Lung (tissue), 12 donors: ENCODE results near the gene GLB1L2. TPM values are rescaled to one million over a fixed set of nuclear protein-coding genes. Genes with fewer than 3 reads are reported as not detected.

Source experiments
- ATAC-seq: fragments of 200-7000 bp; cut with Tn5 transposase; one replicate; pipeline ENCODE4 v1.9.1; 2020; ENCODE audit warnings: moderate number of reproducible peaks; ENCODE audit not compliant: insufficient read depth, low FRiP score
- DNase-seq, 3 donors: peaks; one replicate each; pipeline ENCODE4 v3.0.0-alpha.2; 2013 to 2017
- H3K27ac ChIP-seq, 2 donors: one replicate each; pipeline ENCODE4 v1.5.1; 2013; ENCODE audit warnings: mild to moderate bottlenecking in 2 of 2, moderate library complexity in 2 of 2, control low read depth in 1 of 2, inconsistent platforms in 1 of 2, low read depth in 1 of 2, low read length in 1 of 2
- H3K27me3 ChIP-seq, 3 donors: one replicate each; pipeline ENCODE4 v1.5.1; 2013; ENCODE audit warnings: low read length in 2 of 3; ENCODE audit not compliant: control insufficient read depth in 3 of 3, insufficient read depth in 3 of 3
- H3K36me3 ChIP-seq, 4 donors: one replicate each; pipeline ENCODE4 v1.5.1; 2013; ENCODE audit warnings: low read length in 4 of 4, mild to moderate bottlenecking in 1 of 4, moderate library complexity in 1 of 4; ENCODE audit not compliant: control insufficient read depth in 4 of 4, insufficient read depth in 4 of 4
- H3K4me1 ChIP-seq, 5 donors: one replicate each; pipeline ENCODE4 v1.5.1; 2013; ENCODE audit warnings: low read length in 5 of 5, mild to moderate bottlenecking in 2 of 5, moderate library complexity in 1 of 5; ENCODE audit not compliant: control insufficient read depth in 5 of 5, insufficient read depth in 5 of 5
- H3K4me3 ChIP-seq: one replicate; pipeline ENCODE4 v1.5.1; 2013; ENCODE audit warnings: mild to moderate bottlenecking, control low read depth, moderate library complexity
- H3K9ac ChIP-seq, 2 donors: one replicate each; pipeline ENCODE4 v1.5.1; 2013; ENCODE audit warnings: low read length in 2 of 2, control low read depth in 1 of 2; ENCODE audit not compliant: insufficient read depth in 1 of 2
- H3K9me3 ChIP-seq, 4 donors: one replicate each; pipeline ENCODE4 v1.5.1; 2013; ENCODE audit warnings: low read length in 3 of 4, mild to moderate bottlenecking in 1 of 4, moderate library complexity in 1 of 4; ENCODE audit not compliant: control insufficient read depth in 4 of 4, insufficient read depth in 3 of 4
- WGBS, 2 donors: extraction: QIAGEN DNeasy Blood & Tissue Kit; methylation state at CpG; one replicate each; pipeline ENCODE4 v1.1.7; 2013; 5-methylcytosine and 5-hydroxymethylcytosine counted together
- polyA plus RNA-seq, 2 donors: library from polyadenylated mRNA; stranded (reverse); fragments of 200-250 nt; gene quantifications; one replicate each; pipeline ENCODE4 v1.2.1, GENCODE V29; 2013
- total RNA-seq, 2 donors: library from RNA; depleted of rRNA in 1 of 2; stranded (reverse); fragments of >200 nt in 1 of 2; gene quantifications; one replicate each; pipeline ENCODE4 v1.2.1, GENCODE V29; 2014 to 2021
- TF ChIP-seq, protein P1 (sequence below): IDR thresholded peaks from 2 replicates; pipeline ENCODE4 v1.5.1; 2012; ENCODE audit warnings: mild to moderate bottlenecking; ENCODE audit errors: control extremely low read depth, extremely low read depth
- donor health status: control.
- donor health status: control.
- donor health status: Bipolar disorder and iron deficiency.
- donor health status: healthy.
- donor health status: DM: yes; HTN: yes; CAD: no.

GLB1L2 gene
- total and polyA plus RNA-seq, 4 donors, result 7.1 to 13.6 (median 9.3) TPM

- WGBS, 2 donors, result 92 to 94% methylated on average over 2 of the region's 2 CpGs
- ATAC-seq, result no peak
Observed at GRCh38 chr11:134352111-134352510, 20.3 kb downstream of the GLB1L2 start.

DNA sequence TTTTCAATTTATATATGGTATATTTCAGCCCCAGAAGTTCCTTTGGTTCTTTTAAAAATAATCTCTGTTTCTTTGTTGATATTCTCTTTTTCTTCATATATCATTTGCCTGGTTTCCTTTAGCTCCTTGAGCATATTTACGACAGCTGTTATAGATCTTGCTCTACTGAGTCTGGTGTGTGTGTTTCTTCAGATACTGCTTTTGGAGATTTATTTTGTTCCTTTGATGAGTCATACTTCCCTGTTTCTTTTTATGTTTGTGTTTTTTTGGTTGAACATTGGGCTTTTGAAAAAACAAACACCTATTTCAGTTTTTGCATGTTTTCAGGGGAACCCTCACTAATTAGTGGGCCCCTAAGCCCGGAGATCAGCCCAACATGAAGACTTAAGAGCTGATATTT, 23.3 kb downstream of the GLB1L2 start:
- no peak for DNase-seq
- Histone ChIP-seq H3K4me1 (no peaks in the 10 kb centered on the region), H3K9me3 (no peaks in the 10 kb centered on the region), H3K36me3 (no peaks in the 10 kb centered on the region), H3K27me3 (no peaks in the 10 kb centered on the region), H3K4me3 (no peak overlapping the region), H3K9ac (no peak overlapping the region), H3K27ac (no peak overlapping the region)
- no peak for ATAC-seq
- TF ChIP-seq, protein P1, sequence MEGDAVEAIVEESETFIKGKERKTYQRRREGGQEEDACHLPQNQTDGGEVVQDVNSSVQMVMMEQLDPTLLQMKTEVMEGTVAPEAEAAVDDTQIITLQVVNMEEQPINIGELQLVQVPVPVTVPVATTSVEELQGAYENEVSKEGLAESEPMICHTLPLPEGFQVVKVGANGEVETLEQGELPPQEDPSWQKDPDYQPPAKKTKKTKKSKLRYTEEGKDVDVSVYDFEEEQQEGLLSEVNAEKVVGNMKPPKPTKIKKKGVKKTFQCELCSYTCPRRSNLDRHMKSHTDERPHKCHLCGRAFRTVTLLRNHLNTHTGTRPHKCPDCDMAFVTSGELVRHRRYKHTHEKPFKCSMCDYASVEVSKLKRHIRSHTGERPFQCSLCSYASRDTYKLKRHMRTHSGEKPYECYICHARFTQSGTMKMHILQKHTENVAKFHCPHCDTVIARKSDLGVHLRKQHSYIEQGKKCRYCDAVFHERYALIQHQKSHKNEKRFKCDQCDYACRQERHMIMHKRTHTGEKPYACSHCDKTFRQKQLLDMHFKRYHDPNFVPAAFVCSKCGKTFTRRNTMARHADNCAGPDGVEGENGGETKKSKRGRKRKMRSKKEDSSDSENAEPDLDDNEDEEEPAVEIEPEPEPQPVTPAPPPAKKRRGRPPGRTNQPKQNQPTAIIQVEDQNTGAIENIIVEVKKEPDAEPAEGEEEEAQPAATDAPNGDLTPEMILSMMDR, result no peak
- WGBS, 2 donors, result 65 to 73% methylated on average over 2 of the region's 2 CpGs

More at GRCh38 chr11:134352111-134352510, 20.3 kb downstream of the GLB1L2 start:
- H3K27me3 ChIP-seq, result no peaks in the 10 kb centered on the region
- H3K27ac ChIP-seq, result no peak overlapping the region
- H3K9me3 ChIP-seq, result no peaks in the 10 kb centered on the region
- no peak overlapping the region for H3K9ac ChIP-seq
- no peaks in the 10 kb centered on the region for H3K36me3 ChIP-seq
- H3K4me1 ChIP-seq, result no peaks in the 10 kb centered on the region
- DNase-seq, result no peak
- TF ChIP-seq, protein P1, result no peak
- H3K4me3 ChIP-seq, result no peak overlapping the region

DNA sequence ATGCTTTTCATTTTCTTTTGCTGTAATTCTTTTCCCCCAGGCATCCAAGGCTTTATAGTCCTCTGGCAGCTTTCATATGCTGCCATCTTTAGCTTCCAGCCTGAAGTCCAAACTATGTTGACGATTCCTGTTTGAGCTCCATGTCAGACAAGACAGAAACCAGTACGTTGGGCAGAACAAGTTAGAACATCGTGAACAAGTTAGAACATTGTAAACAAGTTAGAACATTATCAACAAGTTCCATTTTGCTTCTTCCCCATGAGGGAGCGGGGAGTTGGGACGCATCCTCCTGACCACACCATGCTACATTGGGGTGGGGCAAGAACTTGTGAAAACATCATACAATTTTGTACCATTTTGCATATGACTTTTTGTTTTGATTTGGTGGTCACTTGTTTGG, 23.9 kb downstream of the GLB1L2 start:
- DNase-seq (no peak), ATAC-seq (no peak)
- no peak overlapping the region for H3K4me3 ChIP-seq
- H3K4me1 ChIP-seq, result no peaks in the 10 kb centered on the region
- H3K27ac ChIP-seq, result no peak overlapping the region
- H3K9ac ChIP-seq, result no peak overlapping the region
- no peaks in the 10 kb centered on the region for H3K27me3 ChIP-seq
- no peaks in the 10 kb centered on the region for H3K36me3 ChIP-seq
- H3K9me3 ChIP-seq, result no peaks in the 10 kb centered on the region
- WGBS, 2 donors, result 89 to 96% methylated on average over 5 of the region's 5 CpGs
- TF ChIP-seq, protein P1, result no peak
